Esophagus squamous epithelium (tissue), 5 donors: Measurements from ENCODE around the gene HLA-DOA. TPM values are rescaled to one million over a fixed set of nuclear protein-coding genes. Genes with fewer than 3 reads are reported as not detected.
A peak's percentile ranks its signal among the peaks of the same experiment; 100 is the strongest.

Experiments
- DNase-seq: peaks from one replicate; lab custom pipeline; 2025; lab: John Stamatoyannopoulos, UW
- H3K27ac ChIP-seq, 4 donors: fragments of 200-600 bp; sonication (generic); one replicate each; pipeline ENCODE4 v1.5.1; 2016 to 2019; ENCODE audit warnings: mild to moderate bottlenecking in 1 of 4
- H3K27me3 ChIP-seq, 4 donors: fragments of 200-600 bp; sonication (generic); 1 replicate in 3 of 4; 2 replicates in 1 of 4; pipeline versions ENCODE4 v1.5.1 to v1.6.0; 2017 to 2021; ENCODE audit warnings: antibody characterized with exemption in 1 of 4
- H3K36me3 ChIP-seq, 3 donors: fragments of 200-600 bp; sonication (generic); one replicate each; pipeline ENCODE4 v1.5.1; 2016 to 2019
- H3K4me1 ChIP-seq, 3 donors: fragments of 200-600 bp; sonication (generic); one replicate each; pipeline ENCODE4 v1.5.1; 2017 to 2019
- H3K4me3 ChIP-seq, 4 donors: fragments of 200-600 bp; sonication (generic); 1 replicate in 3 of 4; 2 replicates in 1 of 4; pipeline ENCODE4 v1.5.1; 2016 to 2019; ENCODE audit warnings: mild to moderate bottlenecking in 2 of 4, moderate library complexity in 1 of 4
- H3K9me3 ChIP-seq, 3 donors: fragments of 200-600 bp; sonication (generic); one replicate each; pipeline ENCODE4 v1.5.1; 2016 to 2019
- POLR2A ChIP-seq, 4 donors: fragments of 450-650 bp; IDR thresholded peaks; one replicate each; pipeline ENCODE4 v1.6.1; 2017; ENCODE audit warnings: antibody characterized with exemption in 4 of 4, mild to moderate bottlenecking in 4 of 4, moderate library complexity in 3 of 4
- WGBS, 2 donors: methylation state at CpG; one replicate each; pipeline ENCODE4 v1.1.5; 2018; 5-methylcytosine and 5-hydroxymethylcytosine counted together
- intact Hi-C: fragments of 100-400 bp; cut with DNase I; formaldehyde crosslinking; loops from one replicate; pipeline ENCODE4 v1.15.0; 2022
- total RNA-seq, 4 donors: library from RNA; depleted of rRNA; stranded (reverse); fragments of >200 nt; gene quantifications; one replicate each; pipeline ENCODE4 v1.1.0, GENCODE V29; 2016
- TF ChIP-seq, protein P1 (sequence below), 6 experiments: fragments of 450-650 bp in 4 of 6; fragments of 200-600 bp in 2 of 6; sonication (generic) in 2 of 6; IDR thresholded peaks; one replicate each; pipeline ENCODE4 v1.5.1; 2016 to 2019; ENCODE audit warnings: antibody characterized with exemption in 6 of 6, mild to moderate bottlenecking in 4 of 6, moderate library complexity in 4 of 6
- donor health status: DM: yes; HTN: yes; CAD: no.

Gene HLA-DOA
- total RNA-seq, 4 donors from 2014 or later = 0.61 to 9.7 (median 1.6) TPM

- Histone ChIP-seq H3K9me3 (no peaks in the 10 kb centered on the region), H3K4me1 (peaks cover 13 to 87% (median 27%) of the 10 kb centered on the region in 3 donors), H3K27ac (peak overlapping the region in 2 of 4 donors; percentile 2 to 44), H3K36me3 (peaks cover 52 to 69% (median 66%) of the 10 kb centered on the region in 3 donors), H3K4me3 (no peak overlapping the region), H3K27me3 (no peaks in the 10 kb centered on the region)
- intact Hi-C loops = loop anchor here (5.0 kb wide), 2 partner anchors 38 to 98 kb away; partner anchors contain the start of gene HLA-DMB
- 62 to 79% methylated on average over 9 to 10 of the region's 11 CpGs for WGBS, 2 donors
- no peak for DNase-seq
- TF ChIP-seq, protein P1, sequence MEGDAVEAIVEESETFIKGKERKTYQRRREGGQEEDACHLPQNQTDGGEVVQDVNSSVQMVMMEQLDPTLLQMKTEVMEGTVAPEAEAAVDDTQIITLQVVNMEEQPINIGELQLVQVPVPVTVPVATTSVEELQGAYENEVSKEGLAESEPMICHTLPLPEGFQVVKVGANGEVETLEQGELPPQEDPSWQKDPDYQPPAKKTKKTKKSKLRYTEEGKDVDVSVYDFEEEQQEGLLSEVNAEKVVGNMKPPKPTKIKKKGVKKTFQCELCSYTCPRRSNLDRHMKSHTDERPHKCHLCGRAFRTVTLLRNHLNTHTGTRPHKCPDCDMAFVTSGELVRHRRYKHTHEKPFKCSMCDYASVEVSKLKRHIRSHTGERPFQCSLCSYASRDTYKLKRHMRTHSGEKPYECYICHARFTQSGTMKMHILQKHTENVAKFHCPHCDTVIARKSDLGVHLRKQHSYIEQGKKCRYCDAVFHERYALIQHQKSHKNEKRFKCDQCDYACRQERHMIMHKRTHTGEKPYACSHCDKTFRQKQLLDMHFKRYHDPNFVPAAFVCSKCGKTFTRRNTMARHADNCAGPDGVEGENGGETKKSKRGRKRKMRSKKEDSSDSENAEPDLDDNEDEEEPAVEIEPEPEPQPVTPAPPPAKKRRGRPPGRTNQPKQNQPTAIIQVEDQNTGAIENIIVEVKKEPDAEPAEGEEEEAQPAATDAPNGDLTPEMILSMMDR (IDR thresholded peaks at IDR 0.05) = no peak
- no peak for TF ChIP-seq POLR2A (IDR thresholded peaks at IDR 0.05)
Observed at GRCh38 chr6:32980488-32981038, 28.8 kb downstream of the HLA-DOA start.

GRCh38 chr6:32979720-32980487 is 29.5 kb downstream of the HLA-DOA start:
- intact Hi-C loops = loop anchor here (5.0 kb wide), 2 partner anchors 38 to 98 kb away; partner anchors contain the start of gene HLA-DMB
- Histone ChIP-seq H3K9me3 (no peaks in the 10 kb centered on the region), H3K36me3 (peaks cover 52 to 75% (median 73%) of the 10 kb centered on the region in 3 donors), H3K27ac (peak overlapping the region in 1 of 4 donors; percentile 44), H3K4me3 (no peak overlapping the region), H3K27me3 (no peaks in the 10 kb centered on the region), H3K4me1 (peaks cover 13 to 92% (median 34%) of the 10 kb centered on the region in 3 donors)
- TF ChIP-seq, protein P1 (IDR thresholded peaks at IDR 0.05) = no peak
- no peak for TF ChIP-seq POLR2A (IDR thresholded peaks at IDR 0.05)
- WGBS, 2 donors = 71 to 84% methylated on average over 11 to 12 of the region's 12 CpGs
- DNase-seq = no peak

- Histone ChIP-seq H3K4me3 (no peak overlapping the region), H3K27ac (no peak overlapping the region), H3K9me3 (no peaks in the 10 kb centered on the region), H3K4me1 (peaks cover 13 to 85% (median 33%) of the 10 kb centered on the region in 3 donors), H3K27me3 (no peaks in the 10 kb centered on the region), H3K36me3 (peaks cover 54 to 88% (median 80%) of the 10 kb centered on the region in 3 donors)
- no peak for TF ChIP-seq POLR2A (IDR thresholded peaks at IDR 0.05)
- TF ChIP-seq, protein P1 (IDR thresholded peaks at IDR 0.05) = no peak
- intact Hi-C loops = no loop called here
- DNase-seq = no peak
- 55 to 56% methylated on average over 7 of the region's 7 CpGs for WGBS, 2 donors
Observed at GRCh38 chr6:32977953-32978324, 31.5 kb downstream of the HLA-DOA start.

- no peaks in the 10 kb centered on the region for H3K27me3 ChIP-seq
- peaks cover 59 to 93% (median 86%) of the 10 kb centered on the region in 3 donors for H3K36me3 ChIP-seq
- WGBS, 2 donors = 58% methylated on average over 9 to 10 of the region's 10 CpGs
- H3K4me3 ChIP-seq = no peak overlapping the region
- H3K9me3 ChIP-seq = no peaks in the 10 kb centered on the region
- no peak for DNase-seq
- intact Hi-C loops = no loop called here
- H3K27ac ChIP-seq = no peak overlapping the region
- TF ChIP-seq, protein P1 (IDR thresholded peaks at IDR 0.05) = no peak
- TF ChIP-seq POLR2A (IDR thresholded peaks at IDR 0.05) = no peak
- H3K4me1 ChIP-seq = peaks cover 13 to 80% (median 33%) of the 10 kb centered on the region in 3 donors
Observed at GRCh38 chr6:32977272-32977952, 32.0 kb downstream of the HLA-DOA start.
